Common myeloid progenitor, CD34-positive (primary cell): Measurements from ENCODE around the gene PMP22.
A peak's percentile ranks its signal among the peaks of the same experiment; 100 is the strongest.
"Not testable (repeated sequence)": the region's sequence is repeated elsewhere in the genome, so short reads cannot be mapped to it uniquely, and the experiment has no call there.

ENCODE experiments used
- CTCF ChIA-PET: fragments of 350-600 bp; sonication (Branson Sonifier 250); formaldehyde crosslinking; loops from one replicate; lab custom pipeline; 2021; ENCODE audit warnings: antibody characterized with exemption; lab: Charles Lee
- POLR2A ChIA-PET: fragments of 350-600 bp; sonication (Branson Sonifier 250); formaldehyde crosslinking; loops from one replicate; lab custom pipeline; 2021; ENCODE audit warnings: antibody characterized with exemption; lab: Charles Lee
- DNase-seq, 3 donors: peaks; one replicate each; pipeline versions ENCODE4 v3.0.0 to v3.0.0-alpha.2; 2013
- H3K27ac ChIP-seq, 2 experiments: 1 replicate in 1 of 2; 2 replicates in 1 of 2; pipeline ENCODE4 v1.7.0; 2013; ENCODE audit warnings: inconsistent platforms in 2 of 2, low read length in 2 of 2, mild to moderate bottlenecking in 2 of 2, low read depth in 1 of 2, moderate library complexity in 1 of 2; ENCODE audit not compliant: severe bottlenecking in 2 of 2, insufficient read depth in 1 of 2, poor library complexity in 1 of 2
- H3K27me3 ChIP-seq, 5 experiments: replicated peaks in 2 of 5; 1 replicate in 3 of 5; 2 replicates in 2 of 5; pipeline versions ENCODE4 v1.6.1 to v1.7.0; 2013; ENCODE audit warnings: low read length in 4 of 5, mild to moderate bottlenecking in 2 of 5, moderate library complexity in 2 of 5, inconsistent platforms in 1 of 5; ENCODE audit not compliant: insufficient read depth in 5 of 5, control insufficient read depth in 4 of 5
- H3K36me3 ChIP-seq, 4 experiments: 1 replicate in 2 of 4; 2 replicates in 2 of 4; pipeline versions ENCODE4 v1.6.1 to v1.7.0; 2013; ENCODE audit warnings: low read length in 3 of 4, control low read depth in 1 of 4, mild to moderate bottlenecking in 1 of 4; ENCODE audit not compliant: control insufficient read depth in 4 of 4, insufficient read depth in 4 of 4
- H3K4me1 ChIP-seq, 4 experiments: 1 replicate in 3 of 4; 2 replicates in 1 of 4; pipeline versions ENCODE4 v1.6.1 to v1.7.1; 2013; ENCODE audit warnings: low read length in 3 of 4, mild to moderate bottlenecking in 3 of 4, control low read depth in 1 of 4, inconsistent platforms in 1 of 4, moderate library complexity in 1 of 4; ENCODE audit not compliant: control insufficient read depth in 4 of 4, insufficient read depth in 4 of 4; ENCODE audit errors: control extremely low read depth in 1 of 4
- H3K4me3 ChIP-seq, 7 experiments: 1 replicate in 4 of 7; 2 replicates in 3 of 7; pipeline versions ENCODE4 v1.5.1 to v1.7.0; 2013; ENCODE audit warnings: mild to moderate bottlenecking in 7 of 7, low read length in 6 of 7, moderate library complexity in 6 of 7, inconsistent platforms in 2 of 7, low read depth in 2 of 7, control low read depth in 1 of 7; ENCODE audit not compliant: insufficient read depth in 4 of 7, control insufficient read depth in 1 of 7; ENCODE audit errors: extremely low read depth in 1 of 7
- H3K9me3 ChIP-seq, 5 experiments: 1 replicate in 4 of 5; 2 replicates in 1 of 5; pipeline versions ENCODE4 v1.6.1 to v1.7.1; 2013; ENCODE audit warnings: low read length in 4 of 5, mild to moderate bottlenecking in 2 of 5, inconsistent platforms in 1 of 5, low read depth in 1 of 5, moderate library complexity in 1 of 5; ENCODE audit not compliant: control insufficient read depth in 4 of 5, insufficient read depth in 2 of 5; ENCODE audit errors: control extremely low read depth in 1 of 5
- WGBS: methylation state at CpG from one replicate; pipeline ENCODE4 v1.1.5; 2013; ENCODE audit not compliant: insufficient coverage; 5-methylcytosine and 5-hydroxymethylcytosine counted together

PMP22 gene

DNA sequence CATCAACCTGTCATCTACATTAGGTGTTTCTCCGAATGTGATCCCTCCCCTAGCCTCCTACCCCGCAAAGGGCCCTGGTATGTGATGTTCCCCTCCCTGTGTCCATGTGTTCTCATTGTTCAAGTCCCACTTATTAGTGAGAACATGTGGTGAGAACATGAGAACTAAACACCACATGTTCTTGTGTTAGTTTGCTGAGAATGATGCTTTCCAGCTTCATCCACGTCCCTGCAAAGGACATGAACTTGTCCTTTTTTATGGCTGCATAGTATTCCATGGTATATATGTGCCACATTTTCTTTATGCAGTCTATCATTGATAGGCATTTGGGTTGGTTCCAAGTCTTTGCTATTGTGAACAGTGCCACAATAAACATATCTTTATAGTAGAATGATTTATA is 43.3 kb downstream of the PMP22 start:
- H3K4me1 ChIP-seq, H3K9me3 ChIP-seq, H3K27me3 ChIP-seq, POLR2A ChIA-PET, H3K27ac ChIP-seq, H3K4me3 ChIP-seq, H3K36me3 ChIP-seq, DNase-seq, CTCF ChIA-PET: not testable (repeated sequence)
- WGBS = 90% methylated on average over 2 of the region's 3 CpGs

GRCh38 chr17:15220785-15221184 is 44.3 kb downstream of the PMP22 start:
- Histone ChIP-seq H3K4me1 (no peaks in the 10 kb centered on the region), H3K27ac (no peak overlapping the region), H3K4me3 (no peak overlapping the region), H3K27me3 (peaks cover 0 to 1% (median 0%) of the 10 kb centered on the region in 5 experiments), H3K36me3 (no peaks in the 10 kb centered on the region), H3K9me3 (no peaks in the 10 kb centered on the region)
- ChIA-PET POLR2A (no interaction called here), CTCF (no interaction called here)
- no peak for DNase-seq
- WGBS = 100% methylated on average over 2 of the region's 2 CpGs

DNA sequence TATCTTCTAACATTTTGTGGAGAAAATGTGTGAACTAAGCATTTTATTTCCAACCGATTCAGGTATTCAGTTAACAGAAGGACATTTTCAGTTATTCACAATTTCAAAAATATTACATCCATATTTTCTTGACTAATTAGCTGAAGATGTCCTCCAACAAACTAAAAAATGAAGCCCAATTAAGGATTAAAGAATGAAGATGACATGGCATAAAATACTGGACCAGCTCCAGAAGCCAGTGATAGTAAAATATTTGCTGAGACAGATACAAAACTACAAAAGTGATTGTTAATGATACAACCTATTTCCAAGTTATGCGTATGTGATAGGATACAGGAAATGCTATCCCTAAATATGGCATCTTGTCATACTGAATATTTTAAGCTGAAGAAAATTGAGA is 48.6 kb downstream of the PMP22 start:
- H3K9me3 ChIP-seq = no peaks in the 10 kb centered on the region
- CTCF ChIA-PET = no interaction called here
- no CpG with 5 or more reads among the region's 2 CpGs for WGBS
- no peaks in the 10 kb centered on the region for H3K36me3 ChIP-seq
- POLR2A ChIA-PET = no interaction called here
- no peak overlapping the region for H3K4me3 ChIP-seq
- no peak for DNase-seq
- no peaks in the 10 kb centered on the region for H3K4me1 ChIP-seq
- no peaks in the 10 kb centered on the region for H3K27me3 ChIP-seq
- no peak overlapping the region for H3K27ac ChIP-seq

DNA sequence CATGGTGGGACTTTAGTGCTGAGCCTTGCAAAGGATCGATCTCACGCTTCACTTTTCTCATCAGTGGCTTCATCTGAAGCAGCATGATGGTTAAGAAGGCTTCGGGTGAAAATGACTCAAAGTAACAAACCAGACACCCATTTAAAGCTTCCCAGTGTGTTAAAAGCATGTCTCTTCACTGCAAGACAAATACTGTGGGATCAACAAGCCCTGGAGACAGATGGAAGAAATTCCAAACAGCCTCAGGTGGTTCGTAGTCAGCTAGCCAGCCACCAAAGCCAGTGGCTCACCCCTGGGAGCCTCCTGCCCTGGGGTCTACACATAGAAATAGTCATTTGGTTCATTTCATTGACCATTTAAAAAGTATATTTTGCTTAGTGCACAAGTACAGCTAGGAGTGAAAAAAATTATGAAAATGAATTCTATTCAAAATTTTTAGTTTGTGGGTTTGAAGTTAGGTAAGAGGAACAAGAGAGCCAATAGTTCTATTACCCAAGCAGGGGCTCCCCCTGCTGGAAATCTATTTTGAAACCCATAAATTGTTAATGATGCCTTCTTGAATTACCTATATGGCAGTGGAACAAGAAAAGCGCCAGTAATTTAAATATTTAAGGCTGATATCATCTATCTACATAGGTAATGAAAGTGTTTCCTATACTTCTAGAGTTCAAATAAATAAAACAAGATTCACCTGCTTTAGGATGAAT is 51.6 kb downstream of the PMP22 start:
- H3K27ac ChIP-seq = no peak overlapping the region
- H3K36me3 ChIP-seq = no peaks in the 10 kb centered on the region
- ChIA-PET POLR2A (no interaction called here), CTCF (no interaction called here)
- WGBS = 90% methylated on average over 2 of the region's 5 CpGs
- H3K4me3 ChIP-seq = no peak overlapping the region
- peaks cover 0 to 8% (median 2%) of the 10 kb centered on the region in 5 experiments for H3K27me3 ChIP-seq
- no peaks in the 10 kb centered on the region for H3K4me1 ChIP-seq
- no peaks in the 10 kb centered on the region for H3K9me3 ChIP-seq
- DNase-seq = peak in 2 of 3 donors; percentile 40 to 46

DNA sequence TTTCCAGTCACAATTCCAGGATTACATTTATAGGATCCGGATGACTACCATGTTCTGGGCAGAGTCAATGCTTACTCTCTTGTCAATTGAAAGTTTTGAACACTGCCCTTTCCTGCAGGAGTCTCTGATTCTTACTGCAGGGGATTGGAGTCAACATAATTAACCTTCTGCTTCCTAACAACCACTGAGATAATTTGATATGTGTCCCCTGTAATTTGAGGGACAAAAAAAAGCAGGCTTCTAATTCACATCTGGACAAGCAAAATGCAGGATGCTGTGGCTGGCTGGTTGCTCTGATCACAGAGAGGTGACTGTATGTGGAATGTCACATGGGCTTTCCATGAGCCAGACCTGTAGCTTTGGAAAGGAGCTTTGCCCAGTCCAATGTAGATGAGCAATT is 54.9 kb downstream of the PMP22 start:
- peaks cover 0 to 8% (median 3%) of the 10 kb centered on the region in 5 experiments for H3K27me3 ChIP-seq
- no peak overlapping the region for H3K4me3 ChIP-seq
- H3K27ac ChIP-seq = no peak overlapping the region
- DNase-seq = no peak
- CTCF ChIA-PET = interaction anchor here (0.6 to 1.0 kb wide), 3 partner anchors 19 to 397 kb away, joined by 3 read pairs; no protein-coding TSS in a partner anchor
- no peaks in the 10 kb centered on the region for H3K36me3 ChIP-seq
- WGBS = 100% methylated on average over 1 of the region's 1 CpG
- H3K4me1 ChIP-seq = no peaks in the 10 kb centered on the region
- no peaks in the 10 kb centered on the region for H3K9me3 ChIP-seq
- POLR2A ChIA-PET = no interaction called here

DNA sequence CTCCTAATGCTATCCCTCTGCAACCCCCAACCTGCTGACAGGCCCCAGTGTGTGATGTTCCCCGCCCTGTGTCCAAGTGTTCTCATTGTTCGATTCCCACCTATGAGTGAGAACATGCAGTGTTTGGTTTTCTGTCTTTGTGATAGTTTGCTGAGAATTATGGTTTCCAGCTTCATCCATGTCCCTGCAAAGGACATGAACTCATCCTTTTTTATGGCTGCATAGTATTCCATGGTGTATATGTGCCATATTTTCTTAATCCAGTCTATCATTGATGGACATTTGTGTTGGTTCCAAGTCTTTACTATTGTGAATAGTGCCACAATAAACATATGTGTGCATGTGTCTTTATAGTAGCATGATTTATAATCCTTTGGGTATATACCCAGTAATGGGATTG is 62.1 kb downstream of the PMP22 start:
- H3K36me3 ChIP-seq, H3K27ac ChIP-seq, CTCF ChIA-PET, H3K4me3 ChIP-seq, DNase-seq, H3K27me3 ChIP-seq, H3K4me1 ChIP-seq, POLR2A ChIA-PET: not testable (repeated sequence)
- WGBS = no CpG with 5 or more reads among the region's 2 CpGs
- peaks cover 0 to 15% (median 14%) of the 10 kb centered on the region in 5 experiments for H3K9me3 ChIP-seq

- WGBS = 100% methylated on average over 1 of the region's 2 CpGs
- H3K4me1 ChIP-seq, H3K27ac ChIP-seq, H3K36me3 ChIP-seq, H3K27me3 ChIP-seq, DNase-seq, H3K4me3 ChIP-seq, POLR2A ChIA-PET: not testable (repeated sequence)
- peaks cover 0 to 17% (median 14%) of the 10 kb centered on the region in 5 experiments for H3K9me3 ChIP-seq
- CTCF ChIA-PET = interaction anchor here (0.6 kb wide), 1 partner anchor 211 kb away, joined by 3 read pairs; no protein-coding TSS in a partner anchor
Observed at GRCh38 chr17:15200574-15200973, 64.6 kb downstream of the PMP22 start.
